ENCODE data around the gene JMJD1C.

The JMJD1C gene

DNA sequence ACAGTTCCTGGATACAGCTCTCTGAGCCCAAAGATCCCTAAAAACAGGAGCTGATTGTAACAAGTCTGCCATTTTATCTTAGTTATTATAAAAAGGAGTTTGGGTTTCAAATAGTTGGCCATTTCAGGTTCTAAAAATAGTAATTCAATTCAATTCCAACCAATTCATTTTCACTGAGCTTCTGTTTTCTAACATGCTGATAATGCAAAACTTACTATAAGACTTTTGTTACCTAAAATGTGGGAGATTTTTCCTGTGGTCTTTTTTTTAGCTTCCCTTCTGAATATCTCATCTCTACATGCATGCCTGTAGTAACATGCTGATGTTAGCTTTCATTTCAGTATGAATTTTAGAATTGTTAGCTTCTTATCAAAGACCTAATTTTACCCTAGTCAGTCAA, 319.3 kb downstream of the JMJD1C start:
- Mint-ChIP-seq H3K4me1 (peaks cover 19% of the 10 kb centered on the region), H3K9me3 (no peaks in the 10 kb centered on the region), H3K27me3 (no peaks in the 10 kb centered on the region), H3K27ac (no peak overlapping the region), H3K36me3 (peaks cover 36% of the 10 kb centered on the region), H3K4me3 (no peak overlapping the region)
- no peak for DNase-seq
- CTCF ChIA-PET = interaction anchor here (0.8 to 3.2 kb wide), 4 partner anchors 12 to 574 kb away, joined by 3 to 23 read pairs (median 4); no protein-coding TSS in a partner anchor

DNA sequence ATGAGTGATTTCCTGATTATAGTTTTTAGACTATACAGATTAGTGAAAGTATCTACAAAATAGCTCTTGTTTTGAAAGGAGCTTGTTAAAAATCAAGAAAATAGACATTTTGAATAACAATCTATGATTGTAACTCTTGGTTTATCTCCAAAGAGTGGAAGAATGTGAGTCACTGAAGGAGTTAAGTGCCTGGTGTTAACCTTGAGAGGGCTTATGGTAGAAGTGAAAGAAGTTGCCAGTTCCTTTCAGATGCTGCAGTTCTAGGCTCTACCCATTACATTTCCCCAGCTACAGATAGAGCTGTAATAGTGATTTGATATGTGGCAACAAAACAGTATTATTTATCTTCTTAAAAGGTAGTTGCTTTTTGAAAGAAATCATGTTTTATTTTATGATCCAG, 320.0 kb downstream of the JMJD1C start:
- Mint-ChIP-seq H3K9me3 (no peaks in the 10 kb centered on the region), H3K4me1 (peaks cover 21% of the 10 kb centered on the region), H3K36me3 (peaks cover 33% of the 10 kb centered on the region), H3K27ac (peak overlapping the region; percentile 45), H3K4me3 (no peak overlapping the region), H3K27me3 (no peaks in the 10 kb centered on the region)
- CTCF ChIA-PET = interaction anchor here (0.8 to 3.2 kb wide), 6 partner anchors 13 to 706 kb away, joined by 3 to 23 read pairs (median 4); no protein-coding TSS in a partner anchor
- no peak for DNase-seq

GRCh38 chr10:63143987-63144386, 321.8 kb downstream of the JMJD1C start:
- DNase-seq = no peak
- Mint-ChIP-seq H3K27ac (no peak overlapping the region), H3K4me1 (peaks cover 22% of the 10 kb centered on the region), H3K27me3 (no peaks in the 10 kb centered on the region), H3K36me3 (peaks cover 35% of the 10 kb centered on the region), H3K4me3 (no peak overlapping the region), H3K9me3 (no peaks in the 10 kb centered on the region)
- CTCF ChIA-PET = interaction anchor here (0.6 to 1.1 kb wide), 2 partner anchors 9 to 14 kb away, joined by 4 read pairs; no protein-coding TSS in a partner anchor

DNA sequence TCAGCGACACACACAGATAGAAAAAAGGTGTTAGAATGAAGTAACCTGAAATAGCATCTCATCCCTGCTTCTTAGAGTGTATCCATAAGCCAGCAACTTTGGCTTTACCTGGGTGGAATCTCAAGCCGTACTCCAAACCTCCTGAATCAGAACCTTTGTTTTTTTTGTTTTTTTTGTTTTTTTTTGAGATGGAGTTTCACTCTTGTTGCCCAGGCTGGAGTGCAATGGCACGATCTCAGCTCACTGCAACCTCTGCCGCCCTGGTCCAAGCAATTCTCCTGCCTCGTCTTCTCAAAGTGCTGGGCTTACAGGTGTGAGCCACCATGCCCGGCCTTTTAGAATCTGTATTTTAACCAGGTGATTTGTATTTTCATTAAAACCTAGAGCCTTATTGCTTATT, 323.6 kb downstream of the JMJD1C start:
- peaks cover 25% of the 10 kb centered on the region for H3K36me3 Mint-ChIP-seq
- no peak overlapping the region for H3K4me3 Mint-ChIP-seq
- no peak overlapping the region for H3K27ac Mint-ChIP-seq
- peaks cover 20% of the 10 kb centered on the region for H3K4me1 Mint-ChIP-seq
- CTCF ChIA-PET = no interaction called here
- H3K9me3 Mint-ChIP-seq = no peaks in the 10 kb centered on the region
- no peaks in the 10 kb centered on the region for H3K27me3 Mint-ChIP-seq
- no peak for DNase-seq

- H3K9me3 Mint-ChIP-seq = no peaks in the 10 kb centered on the region
- no peak overlapping the region for H3K4me3 Mint-ChIP-seq
- no peak for DNase-seq
- CTCF ChIA-PET = interaction anchor here (1.5 kb wide), 1 partner anchor 18 kb away, joined by 6 read pairs; no protein-coding TSS in a partner anchor
- no peaks in the 10 kb centered on the region for H3K27me3 Mint-ChIP-seq
- H3K4me1 Mint-ChIP-seq = peaks cover 28% of the 10 kb centered on the region
- H3K36me3 Mint-ChIP-seq = peaks cover 18% of the 10 kb centered on the region
- H3K27ac Mint-ChIP-seq = no peak overlapping the region
These were observed 325.7 kb downstream of the JMJD1C start for GRCh38 chr10:63140077-63140476.

- Mint-ChIP-seq H3K4me1 (peaks cover 39% of the 10 kb centered on the region), H3K4me3 (no peak overlapping the region), H3K27ac (no peak overlapping the region), H3K9me3 (peaks cover 6% of the 10 kb centered on the region), H3K36me3 (peaks cover 20% of the 10 kb centered on the region), H3K27me3 (no peaks in the 10 kb centered on the region)
- no peak for DNase-seq
- CTCF ChIA-PET = interaction anchor here (1.0 to 1.3 kb wide), 4 partner anchors 19 to 29 kb away, joined by 3 to 4 read pairs (median 4); no protein-coding TSS in a partner anchor
These were observed 328.5 kb downstream of the JMJD1C start for GRCh38 chr10:63137306-63137705.

DNA sequence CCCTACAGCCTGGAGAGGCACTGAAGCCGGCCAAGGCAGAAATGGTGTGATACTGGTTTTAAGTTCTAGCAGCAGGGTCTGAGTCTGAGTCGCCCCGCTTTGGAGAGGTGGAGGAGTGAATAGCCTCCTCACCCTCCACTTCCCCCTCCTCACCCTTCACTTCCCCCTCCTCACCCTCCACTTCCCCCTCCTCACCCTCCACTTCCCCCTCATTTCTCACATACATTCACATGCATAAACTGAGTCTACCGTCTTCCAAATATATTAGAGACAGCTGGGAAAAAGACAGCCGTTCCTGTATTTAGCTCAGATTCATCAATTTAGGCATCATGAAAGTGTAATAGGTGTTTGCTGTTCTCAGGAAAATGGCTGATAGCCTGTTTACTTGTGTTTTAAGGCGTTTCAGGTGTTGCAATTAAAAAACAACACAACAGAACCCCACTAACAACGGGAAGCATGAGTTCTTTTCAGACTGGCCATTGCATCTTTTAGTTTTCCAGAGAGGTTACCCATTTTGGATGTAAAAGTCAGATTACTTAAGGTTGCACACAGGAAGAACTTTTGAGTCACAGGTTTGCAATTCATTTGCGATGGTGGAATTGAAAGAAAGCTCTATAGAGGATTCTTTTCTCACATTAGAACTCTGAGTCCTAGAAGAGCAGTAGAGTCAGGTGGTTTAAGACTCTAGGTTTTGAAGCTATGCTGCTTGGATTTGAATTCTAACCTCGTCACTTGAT, 331.8 kb downstream of the JMJD1C start:
- H3K27ac Mint-ChIP-seq = peak overlapping the region; percentile 97
- H3K4me1 Mint-ChIP-seq = peaks cover 34% of the 10 kb centered on the region
- DNase-seq = no peak
- H3K27me3 Mint-ChIP-seq = peaks cover 3% of the 10 kb centered on the region
- peaks cover 11% of the 10 kb centered on the region for H3K9me3 Mint-ChIP-seq
- CTCF ChIA-PET = interaction anchor here (0.9 to 1.2 kb wide), 5 partner anchors 10 to 495 kb away, joined by 3 to 5 read pairs (median 4); no protein-coding TSS in a partner anchor
- H3K36me3 Mint-ChIP-seq = peaks cover 9% of the 10 kb centered on the region
- H3K4me3 Mint-ChIP-seq = peak overlapping the region; percentile 93

DNA sequence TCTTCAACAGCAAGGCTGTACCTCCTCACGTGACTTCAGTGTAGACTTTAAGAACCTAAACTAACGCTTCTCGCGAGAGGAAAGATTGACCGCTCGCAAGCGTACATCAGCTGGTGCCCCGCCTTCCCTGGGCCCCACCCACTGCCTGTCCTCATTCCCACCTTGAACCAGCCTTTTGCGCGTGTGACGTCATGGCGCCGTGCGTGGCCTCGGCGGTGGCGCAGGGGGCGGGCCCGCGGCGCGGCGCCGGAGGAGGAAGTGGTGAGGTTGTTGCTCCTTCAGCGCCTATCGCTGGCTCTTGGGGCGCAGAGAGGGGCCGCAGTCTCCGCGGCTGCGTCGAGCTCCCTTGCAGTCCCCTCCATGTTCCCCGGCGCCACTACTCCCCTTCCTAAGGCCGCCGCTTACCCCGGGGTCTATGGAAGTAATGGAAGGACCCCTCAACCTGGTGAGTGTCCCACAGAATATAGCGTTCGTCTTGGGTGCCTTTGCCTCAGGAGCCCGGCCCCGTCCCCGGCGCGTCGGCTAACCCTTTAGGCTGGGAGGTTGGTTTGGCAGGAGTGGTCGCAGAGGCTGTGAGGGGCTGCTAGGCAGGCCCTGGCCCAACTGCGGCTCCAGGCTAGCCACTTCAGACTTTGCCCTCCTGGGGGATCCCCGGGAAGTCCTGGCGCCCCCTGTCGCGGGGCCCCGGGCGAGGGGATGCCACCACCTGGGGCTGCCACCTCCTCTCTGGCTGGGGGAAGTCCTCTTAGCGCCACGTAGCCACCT, 332.5 kb downstream of the JMJD1C start, which contains the start of gene NRBF2:
NRBF2 (plus strand) TSS at position 273 of the 765 bp plus-strand sequence; CDS start at position 416, 143 bp downstream.
- peak; percentile 98 for DNase-seq
- Mint-ChIP-seq H3K36me3 (peaks cover 9% of the 10 kb centered on the region), H3K4me3 (peak within 1 kb of the TSS; percentile 93), H3K27ac (peak within 1 kb of the TSS; percentile 97), H3K4me1 (peaks cover 34% of the 10 kb centered on the region), H3K9me3 (peaks cover 11% of the 10 kb centered on the region), H3K27me3 (peaks cover 3% of the 10 kb centered on the region)
- CTCF ChIA-PET = no interaction called here

- Mint-ChIP-seq H3K9me3 (peaks cover 11% of the 10 kb centered on the region), H3K36me3 (peaks cover 9% of the 10 kb centered on the region), H3K27ac (peak overlapping the region; percentile 97), H3K4me3 (peak overlapping the region; percentile 93), H3K27me3 (peaks cover 3% of the 10 kb centered on the region), H3K4me1 (peaks cover 34% of the 10 kb centered on the region)
- DNase-seq = no peak
- CTCF ChIA-PET = interaction anchor here (1.0 kb wide), 1 partner anchor 499 kb away, joined by 4 read pairs; no protein-coding TSS in a partner anchor
These were observed 333.1 kb downstream of the JMJD1C start for GRCh38 chr10:63132651-63133055.

DNA sequence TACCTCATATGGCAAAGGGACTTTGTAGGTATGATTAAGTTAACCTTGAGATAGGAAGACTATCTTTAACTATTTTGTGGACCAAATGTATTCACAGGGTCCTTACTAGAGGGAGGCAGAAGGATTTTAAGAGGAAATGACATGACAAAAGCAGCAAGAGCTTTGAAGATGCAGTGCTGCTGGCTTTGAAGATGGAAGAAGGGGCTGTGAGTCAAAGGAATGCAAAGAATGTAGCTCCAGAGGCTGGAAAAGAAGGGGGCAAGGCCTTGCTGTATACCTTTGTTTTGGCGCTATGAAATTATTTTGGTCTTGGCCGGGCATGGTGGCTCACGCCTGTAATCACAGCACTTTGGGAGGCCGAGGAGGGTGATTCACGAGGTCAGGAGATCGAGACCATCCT, 335.9 kb downstream of the JMJD1C start:
- H3K36me3 Mint-ChIP-seq = peaks cover 7% of the 10 kb centered on the region
- H3K9me3 Mint-ChIP-seq = peaks cover 11% of the 10 kb centered on the region
- DNase-seq = no peak
- CTCF ChIA-PET = no interaction called here
- H3K27me3 Mint-ChIP-seq = peaks cover 3% of the 10 kb centered on the region
- peaks cover 18% of the 10 kb centered on the region for H3K4me1 Mint-ChIP-seq
- peak overlapping the region; percentile 2 for H3K27ac Mint-ChIP-seq
- no peak overlapping the region for H3K4me3 Mint-ChIP-seq

GRCh38 chr10:63128443-63128842, 337.3 kb downstream of the JMJD1C start:
- Mint-ChIP-seq H3K4me1 (peaks cover 9% of the 10 kb centered on the region), H3K27ac (no peak overlapping the region), H3K9me3 (peaks cover 11% of the 10 kb centered on the region), H3K36me3 (peaks cover 6% of the 10 kb centered on the region), H3K27me3 (peaks cover 3% of the 10 kb centered on the region), H3K4me3 (no peak overlapping the region)
- DNase-seq = no peak
- CTCF ChIA-PET = interaction anchor here (1.2 kb wide), 1 partner anchor 29 kb away, joined by 3 read pairs; no protein-coding TSS in a partner anchor

DNA sequence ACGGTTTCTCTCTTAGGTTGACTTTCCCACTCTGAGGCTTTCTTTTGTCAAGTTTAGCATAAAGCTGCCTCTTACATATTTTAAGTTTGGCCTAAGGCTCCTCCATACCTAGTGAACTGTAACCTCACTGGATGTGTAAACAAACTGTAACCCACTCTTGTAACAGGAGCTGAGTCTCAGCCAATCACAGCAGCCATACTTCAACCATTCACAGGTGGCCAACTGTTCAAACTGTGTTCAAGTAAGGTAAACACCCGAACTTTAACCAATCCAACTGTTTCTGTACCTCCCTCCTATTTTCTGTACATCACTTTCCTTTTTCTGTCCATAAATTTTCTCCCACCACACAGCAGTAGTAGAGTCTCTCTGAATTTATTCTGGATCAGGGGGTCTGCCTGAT, 340.3 kb downstream of the JMJD1C start:
- H3K4me1 Mint-ChIP-seq = no peaks in the 10 kb centered on the region
- no peak overlapping the region for H3K27ac Mint-ChIP-seq
- H3K4me3 Mint-ChIP-seq = no peak overlapping the region
- CTCF ChIA-PET = no interaction called here
- DNase-seq = no peak
- H3K9me3 Mint-ChIP-seq = no peaks in the 10 kb centered on the region
- H3K36me3 Mint-ChIP-seq = no peaks in the 10 kb centered on the region
- peaks cover 3% of the 10 kb centered on the region for H3K27me3 Mint-ChIP-seq

GRCh38 chr10:63123727-63124362, 341.9 kb downstream of the JMJD1C start:
- DNase-seq = no peak
- CTCF ChIA-PET = no interaction called here
- no peaks in the 10 kb centered on the region for H3K27me3 Mint-ChIP-seq
- H3K9me3 Mint-ChIP-seq = no peaks in the 10 kb centered on the region
- H3K27ac Mint-ChIP-seq = no peak overlapping the region
- H3K4me3 Mint-ChIP-seq = no peak overlapping the region
- H3K4me1 Mint-ChIP-seq = no peaks in the 10 kb centered on the region
- H3K36me3 Mint-ChIP-seq = no peaks in the 10 kb centered on the region

- CTCF ChIA-PET = no interaction called here
- no peaks in the 10 kb centered on the region for H3K9me3 Mint-ChIP-seq
- no peak for DNase-seq
- H3K27ac Mint-ChIP-seq = no peak overlapping the region
- H3K4me3 Mint-ChIP-seq = no peak overlapping the region
- no peaks in the 10 kb centered on the region for H3K36me3 Mint-ChIP-seq
- no peaks in the 10 kb centered on the region for H3K4me1 Mint-ChIP-seq
- peaks cover 7% of the 10 kb centered on the region for H3K27me3 Mint-ChIP-seq
These were observed 345.2 kb downstream of the JMJD1C start for GRCh38 chr10:63120554-63120953.
